ENCODE results near the gene UBE2L5. TPM values are rescaled to one million over a fixed set of nuclear protein-coding genes. Genes with fewer than 3 reads are reported as not detected.

The UBE2L5 gene
- total and polyA plus RNA-seq, 2 donors (not counting 3 experiments of a cell fraction or from before 2014, with no cell fraction given): not detected

- dilution Hi-C loops (cut with MboI; ENCODE audit: extremely low pct_ligation_motif_present, low sequenced_read_pairs) (no loop called here), intact Hi-C loops (cut with micrococcal nuclease) (no loop called here)
- Histone ChIP-seq H4K20me1 (replicated peaks; ENCODE audit: control insufficient read depth, extremely low read depth, insufficient read depth, low read length) (no peaks in the 10 kb centered on the region), H3K36me3 (ENCODE audit: control insufficient read depth in 2 of 2, extremely low read depth in 1 of 2, insufficient read depth in 2 of 2, low read length in 2 of 2) (no peaks in the 10 kb centered on the region), H3K79me2 (ENCODE audit: control insufficient read depth, insufficient read depth, low read length) (no peaks in the 10 kb centered on the region), H3K9me3 (replicated peaks; ENCODE audit: control insufficient read depth, insufficient read depth, low read length) (no peaks in the 10 kb centered on the region), H3K27ac (ENCODE audit: insufficient read depth, low read depth, low read length) (no peak overlapping the region), H3K4me2 (ENCODE audit: insufficient read depth, low read length) (no peak overlapping the region), H3K9ac (replicated peaks; ENCODE audit: extremely low read depth, insufficient read depth, low read length) (no peak overlapping the region), H3K4me1 (ENCODE audit: control insufficient read depth, extremely low read depth, insufficient read depth, low read length) (no peaks in the 10 kb centered on the region), H2AFZ (ENCODE audit: low read depth, low read length) (no peak overlapping the region), H3K27me3 (ENCODE audit: control insufficient read depth in 2 of 2, insufficient read depth in 2 of 2, low read length in 2 of 2) (peaks cover 2 to 5% of the 10 kb centered on the region in 2 experiments), H3K9me1 (replicated peaks; ENCODE audit: control insufficient read depth, extremely low read depth, insufficient read depth, low read length) (no peaks in the 10 kb centered on the region), H3K4me3 (replicated peaks in 1 of 3; ENCODE audit: insufficient read depth in 1 of 3, low read depth in 1 of 3, low read length in 3 of 3) (no peak overlapping the region)
- TF ChIP-seq EZH2 (IDR thresholded peaks at IDR 0.05; ENCODE audit: borderline replicate concordance, low read depth, low read length, severe bottlenecking) (no peak), CTCF (IDR thresholded peaks at IDR 0.05; ENCODE audit: extremely low read depth in 1 of 2, insufficient read depth in 1 of 2, low read depth in 1 of 2, low read length in 2 of 2) (no peak), FOS (IDR thresholded peaks at IDR 0.05; ENCODE audit: borderline replicate concordance, insufficient read depth, low read length) (no peak), GATA2 (IDR thresholded peaks at IDR 0.05; ENCODE audit: insufficient read depth, insufficient read length, low read depth, low read length) (no peak), JUN (IDR thresholded peaks at IDR 0.05; ENCODE audit: borderline replicate concordance, insufficient read depth, insufficient read length, low read depth) (no peak), MAX (IDR thresholded peaks at IDR 0.05; ENCODE audit: insufficient read depth, insufficient read length) (no peak), POLR2AphosphoS5 (IDR thresholded peaks at IDR 0.05; ENCODE audit: insufficient read depth, low read depth, low read length) (no peak)
- ChIA-PET POLR2A (no interaction called here), CTCF (interaction anchor here (2.0 kb wide), 1 partner anchor 11 kb away, joined by 6 read pairs; no protein-coding TSS in a partner anchor)
- BruUV-seq (replicated peaks): no TSS peak
- FAIRE-seq (no peak), DNase-seq (ENCODE audit: low read depth, low spot score) (no peak)
Measured at GRCh38 chr13:30375265-30375835, 46.9 kb upstream of the UBE2L5 start.

Data from endothelial cell of umbilical vein (primary cell).